Measurements from ENCODE around the gene PCDHAC1.
"Not testable (repeated sequence)": the region's sequence is repeated elsewhere in the genome, so short reads cannot be mapped to it uniquely, and the experiment has no call there.

The PCDHAC1 gene, protein sequence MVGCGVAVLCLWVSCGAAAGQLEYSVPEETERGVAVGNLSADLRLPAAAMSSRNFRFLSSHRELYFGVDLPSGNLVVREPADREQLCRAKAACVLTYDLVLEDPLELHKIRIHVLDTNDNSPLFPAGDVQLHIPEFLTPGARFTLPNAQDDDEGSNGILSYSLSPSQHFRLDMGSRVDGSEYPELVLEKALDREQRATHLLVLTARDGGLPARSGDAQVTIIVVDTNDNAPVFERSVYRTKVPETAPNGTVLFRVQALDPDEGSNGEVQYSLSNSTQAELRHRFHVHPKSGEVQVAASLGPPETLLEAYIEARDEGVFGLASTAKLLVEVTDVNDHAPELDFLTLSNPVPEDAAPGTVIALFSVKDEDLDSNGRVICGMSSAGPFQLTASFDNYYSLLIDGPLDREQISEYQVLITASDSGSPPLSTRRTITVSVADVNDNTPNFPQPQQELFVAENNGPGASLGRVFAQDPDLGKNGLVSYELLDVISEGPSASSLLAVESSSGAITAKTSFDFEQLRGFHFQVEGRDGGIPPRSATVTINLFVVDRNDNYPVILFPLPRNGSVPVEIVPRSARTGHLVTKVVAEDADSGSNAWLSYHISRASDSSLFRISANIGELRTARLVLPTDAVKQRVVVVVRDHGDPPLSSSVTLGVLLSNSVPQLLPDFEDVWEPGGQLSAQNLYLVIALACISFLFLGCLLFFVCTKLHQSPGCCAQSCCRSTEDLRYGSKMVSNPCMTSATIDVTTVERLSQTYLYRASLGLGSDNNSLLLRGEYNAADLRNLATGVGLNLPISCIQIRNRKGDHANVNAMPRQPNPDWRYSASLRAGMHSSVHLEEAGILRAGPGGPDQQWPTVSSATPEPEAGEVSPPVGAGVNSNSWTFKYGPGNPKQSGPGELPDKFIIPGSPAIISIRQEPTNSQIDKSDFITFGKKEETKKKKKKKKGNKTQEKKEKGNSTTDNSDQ

DNA sequence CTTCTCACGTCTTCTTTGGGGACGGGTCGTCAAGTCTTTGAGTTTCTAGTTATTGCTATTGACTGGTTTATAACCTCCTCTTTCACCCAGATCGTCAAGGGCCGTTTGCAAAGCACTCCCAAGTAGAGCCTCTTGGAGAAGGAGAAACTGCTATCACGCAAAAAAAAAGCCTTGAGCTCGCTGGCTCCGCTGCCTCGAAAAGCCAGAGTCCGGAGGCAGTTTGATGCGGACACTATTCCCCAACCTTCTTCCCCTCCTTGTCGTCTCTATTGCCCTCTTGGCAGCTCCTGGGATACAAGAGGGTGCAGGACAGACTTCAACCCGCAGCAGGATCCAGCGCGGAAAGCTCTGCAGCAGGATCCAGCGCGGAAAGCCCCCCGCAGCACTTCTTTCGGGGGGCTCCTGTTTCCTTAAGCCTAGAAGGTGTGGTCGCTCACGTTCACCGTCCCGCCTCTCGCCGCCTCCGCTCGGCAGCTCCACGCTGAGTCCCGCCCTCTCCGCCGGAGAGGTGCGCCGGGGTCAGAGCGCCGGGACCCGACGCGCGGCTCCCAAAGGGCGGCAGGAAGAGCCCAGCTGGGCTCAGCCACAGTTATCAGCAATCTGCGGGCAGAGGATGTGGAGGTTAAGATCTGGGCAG is at the start of gene PCDHAC1:
PCDHAC1 (plus strand) TSS at position 494 of the 637 bp plus-strand sequence. CDS start 594 bp downstream, outside the sequence.
- no peak for DNase-seq (ENCODE audit: low spot score)

GRCh38 chr5:140876541-140877261 is 49.4 kb upstream of the PCDHAC1 start:
- DNase-seq (ENCODE audit: low spot score): not testable (repeated sequence)

GRCh38 chr5:140877262-140877581 is 48.9 kb upstream of the PCDHAC1 start:
- DNase-seq (ENCODE audit: low spot score): no peak

DNA sequence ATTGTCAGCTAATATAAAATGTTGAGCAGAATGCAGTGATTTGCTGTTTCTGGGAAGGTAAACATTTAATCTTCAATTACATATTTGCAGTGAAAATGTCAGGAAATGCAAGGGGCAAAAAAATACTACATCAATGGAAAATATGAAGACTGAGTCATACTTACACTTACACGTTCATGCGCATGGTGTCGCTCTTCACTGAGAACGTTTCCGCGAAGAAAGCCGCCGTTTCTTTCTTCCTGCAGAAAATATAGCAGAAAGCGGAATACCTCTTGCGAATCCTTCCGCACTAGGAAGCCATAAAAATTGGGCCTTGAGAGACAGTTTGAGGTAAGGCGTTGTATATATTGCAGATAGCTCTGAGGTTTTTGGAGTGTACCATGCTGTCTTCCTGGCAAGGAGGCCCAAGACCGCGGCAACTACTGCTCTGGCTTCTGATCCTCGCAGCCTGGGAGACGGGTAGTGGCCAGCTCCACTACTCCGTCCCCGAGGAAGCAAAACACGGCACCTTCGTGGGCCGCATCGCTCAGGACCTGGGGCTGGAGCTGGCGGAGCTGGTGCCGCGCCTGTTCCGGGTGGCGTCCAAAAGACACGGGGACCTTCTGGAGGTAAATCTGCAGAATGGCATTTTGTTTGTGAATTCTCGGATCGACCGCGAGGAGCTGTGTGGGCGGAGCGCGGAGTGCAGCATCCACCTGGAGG is 44.1 kb upstream of the PCDHAC1 start, which contains the start of gene PCDHA13:
PCDHA13 (plus strand) TSS at position 236 of the 702 bp plus-strand sequence; CDS start at position 381, 145 bp downstream.
- DNase-seq (ENCODE audit: low spot score): no peak

DNA sequence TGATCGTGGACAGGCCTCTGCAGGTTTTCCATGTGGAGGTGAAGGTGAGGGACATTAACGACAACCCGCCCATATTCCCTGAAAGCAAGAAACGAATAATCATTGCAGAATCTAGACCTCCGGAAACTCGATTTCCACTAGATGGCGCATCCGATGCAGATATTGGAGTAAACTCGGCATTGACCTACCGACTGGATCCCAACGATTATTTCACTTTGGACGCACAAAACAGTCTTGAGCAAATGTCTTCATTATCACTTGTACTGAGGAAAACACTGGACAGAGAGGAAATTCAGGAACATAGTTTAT is 43.6 kb upstream of the PCDHAC1 start:
- no peak for DNase-seq (ENCODE audit: low spot score)

- no peak for DNase-seq (ENCODE audit: low spot score)
These were observed 42.7 kb upstream of the PCDHAC1 start for GRCh38 chr5:140883373-140883772.

- DNase-seq (ENCODE audit: low spot score): no peak
These were observed 42.0 kb upstream of the PCDHAC1 start for GRCh38 chr5:140883927-140884697.

DNA sequence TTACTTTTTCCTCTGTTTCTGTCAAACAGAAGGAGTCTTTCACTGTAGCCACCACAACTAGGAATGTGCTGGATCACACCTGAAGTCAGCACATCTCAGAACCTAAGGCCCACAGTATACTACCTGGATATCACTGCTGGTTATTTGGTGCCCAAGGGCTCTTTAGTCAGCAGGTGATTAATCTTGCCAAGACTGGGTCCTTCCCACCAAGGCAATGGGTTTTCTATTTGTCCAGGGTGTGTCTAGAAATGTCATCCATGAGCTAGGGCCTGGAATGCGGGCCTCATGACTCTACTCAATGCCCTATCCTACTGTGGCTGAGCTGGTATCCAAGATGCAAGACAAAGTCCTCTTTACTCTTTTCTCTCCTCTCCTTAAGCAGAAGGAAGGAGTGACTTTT is 9.8 kb upstream of the PCDHAC1 start:
- DNase-seq (ENCODE audit: low spot score): no peak

DNA sequence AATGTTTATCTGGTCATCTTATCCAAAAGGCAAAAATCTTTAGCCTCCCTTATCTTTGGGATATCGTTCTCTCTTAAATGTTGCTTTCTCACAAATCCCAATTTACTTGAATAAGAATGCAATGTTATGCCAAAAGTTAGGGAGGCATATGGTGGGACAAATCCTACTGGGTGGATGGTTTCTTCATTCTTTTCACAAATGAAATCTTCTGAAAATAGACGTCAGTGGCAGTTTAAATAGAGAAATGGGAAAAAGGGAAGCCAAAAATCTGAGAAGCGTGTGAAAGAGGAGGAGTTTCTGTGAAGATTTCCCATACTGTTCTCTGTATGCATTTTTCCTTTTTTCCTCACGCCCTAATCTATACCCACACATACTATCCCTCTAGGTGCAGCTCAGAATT is 2.5 kb upstream of the PCDHAC1 start:
- no peak for DNase-seq (ENCODE audit: low spot score)

- DNase-seq (ENCODE audit: low spot score): peak; percentile 37
These were observed 536 bp downstream of the PCDHAC1 start for GRCh38 chr5:140926443-140927227.

DNA sequence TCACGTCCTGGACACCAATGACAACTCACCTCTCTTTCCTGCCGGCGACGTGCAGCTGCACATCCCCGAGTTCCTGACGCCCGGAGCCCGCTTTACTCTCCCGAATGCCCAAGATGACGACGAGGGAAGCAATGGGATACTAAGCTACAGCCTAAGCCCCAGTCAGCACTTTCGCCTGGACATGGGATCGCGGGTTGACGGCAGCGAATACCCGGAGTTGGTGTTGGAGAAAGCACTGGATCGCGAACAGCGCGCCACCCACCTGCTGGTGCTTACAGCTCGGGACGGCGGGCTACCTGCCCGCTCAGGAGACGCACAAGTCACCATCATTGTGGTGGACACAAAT is 1.1 kb downstream of the PCDHAC1 start:
- no peak for DNase-seq (ENCODE audit: low spot score)

GRCh38 chr5:140934964-140935606 is 9.0 kb downstream of the PCDHAC1 start:
- DNase-seq (ENCODE audit: low spot score): no peak

DNA sequence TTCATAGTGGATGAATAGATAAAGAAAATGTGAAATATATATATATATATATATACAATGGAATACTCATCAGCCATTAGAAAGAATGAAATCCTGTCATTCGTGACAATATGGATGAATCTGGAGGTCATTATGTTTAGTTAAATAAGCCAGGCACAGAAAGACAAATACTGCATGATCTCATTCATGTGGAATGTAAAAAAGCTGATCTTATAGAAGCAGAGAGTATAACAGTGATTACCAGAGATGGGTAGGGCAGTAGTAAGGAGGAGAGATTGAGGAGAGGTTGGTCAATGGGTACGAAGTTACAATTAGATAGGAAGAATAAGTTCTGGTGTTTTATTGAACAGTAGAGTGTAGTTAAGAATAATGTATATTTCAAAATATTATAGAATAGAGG is 20.5 kb downstream of the PCDHAC1 start:
- DNase-seq (ENCODE audit: low spot score): no peak

DNA sequence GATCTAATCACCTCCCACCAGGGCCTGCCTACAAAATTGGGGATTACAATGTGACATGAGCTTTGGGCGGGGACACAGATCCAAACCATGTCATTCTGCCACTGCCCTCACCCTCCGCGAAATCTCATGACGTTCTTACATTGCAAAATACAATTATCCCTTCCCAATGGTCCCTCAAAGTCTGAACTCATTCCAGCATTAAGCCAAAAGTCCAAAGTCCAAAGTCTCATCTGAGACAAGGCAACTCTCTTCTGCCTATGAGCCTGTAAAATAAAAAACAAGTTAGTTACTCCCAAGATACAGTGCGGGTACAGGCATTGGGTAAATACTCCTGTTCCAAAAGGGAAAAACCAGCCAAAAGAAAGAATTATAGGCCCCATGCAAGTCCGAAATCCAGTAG is 25.5 kb downstream of the PCDHAC1 start:
- no peak for DNase-seq (ENCODE audit: low spot score)

DNA sequence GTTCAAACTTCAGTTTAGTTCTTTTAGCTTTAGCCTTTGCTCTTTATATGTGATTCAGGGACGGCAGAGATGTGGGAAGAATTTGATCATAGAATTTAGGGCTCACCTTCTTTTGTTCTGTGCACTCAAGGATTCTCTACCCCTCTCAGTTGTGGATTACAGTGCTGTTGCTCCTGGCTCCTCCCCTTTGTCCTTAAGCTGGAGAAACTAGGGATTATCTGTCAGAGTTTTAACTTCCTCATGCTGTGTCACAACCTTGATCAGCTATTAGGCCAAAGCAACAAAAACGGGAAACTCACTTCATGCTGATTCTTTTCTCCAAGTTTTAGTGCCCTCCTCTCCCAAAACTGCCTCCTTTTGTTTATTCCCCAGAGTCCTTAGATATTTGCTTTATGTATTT is 27.1 kb downstream of the PCDHAC1 start:
- DNase-seq (ENCODE audit: low spot score): no peak

GRCh38 chr5:140962190-140962589 is 36.1 kb downstream of the PCDHAC1 start:
- no peak for DNase-seq (ENCODE audit: low spot score)

DNA sequence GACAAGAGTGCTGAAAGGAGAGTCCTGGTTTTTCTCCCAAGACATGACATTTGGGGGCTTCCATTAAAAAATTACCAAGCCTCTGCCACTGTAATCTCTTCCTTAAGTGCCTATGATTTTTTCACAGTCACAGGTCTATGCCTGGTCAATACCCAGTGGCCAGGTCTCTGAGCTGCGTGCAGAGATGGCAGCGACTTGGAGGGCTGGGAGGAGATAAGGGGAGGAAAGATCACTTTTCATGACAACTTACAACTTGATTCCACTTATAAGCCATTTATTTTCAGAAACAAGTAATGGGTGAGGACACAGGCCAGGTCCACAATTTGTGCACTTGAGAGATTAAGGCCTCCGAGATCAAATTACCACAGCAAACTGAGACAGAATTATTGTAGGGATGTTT is 38.3 kb downstream of the PCDHAC1 start:
- no peak for DNase-seq (ENCODE audit: low spot score)

DNA sequence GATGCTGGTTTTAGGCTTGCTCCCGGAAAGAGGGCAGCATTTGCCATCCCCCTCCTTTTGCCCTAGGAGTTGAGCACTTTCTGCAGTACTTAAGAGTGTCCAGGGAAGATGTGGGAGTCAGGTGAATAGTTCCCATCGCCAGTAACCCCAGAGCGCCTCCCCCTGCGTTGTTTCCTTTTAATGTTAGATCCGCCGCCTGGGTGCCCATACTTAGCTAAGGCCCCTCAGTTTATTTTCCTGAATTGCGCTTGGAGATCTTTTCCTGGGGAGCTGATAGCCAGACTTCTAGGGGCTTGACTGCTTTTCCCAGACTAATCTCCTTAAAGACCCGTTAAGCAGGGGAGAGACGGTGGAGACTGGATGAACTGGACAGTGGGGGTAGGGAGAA is 39.8 kb downstream of the PCDHAC1 start:
- DNase-seq (ENCODE audit: low spot score): no peak

Data from hepatic stellate cell (primary cell).